ENCODE data around the gene EPSTI1. TPM values are rescaled to one million over a fixed set of nuclear protein-coding genes. Genes with fewer than 3 reads are reported as not detected.

Gene EPSTI1
- total and polyA plus RNA-seq, 10 of the 15 experiments (the other 5 are each of a cell fraction or from before 2014, with no cell fraction given): 4.7 to 32.0 (median 24.2) TPM

GRCh38 chr13:42957881-42958280, 34.2 kb downstream of the EPSTI1 start:
- no peak for TF ChIP-seq CREM (IDR thresholded peaks at IDR 0.05; ENCODE audit: low read depth)
- no peak for TF ChIP-seq ZSCAN29 (IDR thresholded peaks at IDR 0.05)
- TF ChIP-seq HDGF (IDR thresholded peaks at IDR 0.05): no peak
- no peak for TF ChIP-seq STAT3 (IDR thresholded peaks at IDR 0.05; ENCODE audit: low read depth, low read length)
- no peak for TF ChIP-seq ZNF622 (IDR thresholded peaks at IDR 0.05)
- TF ChIP-seq PML (IDR thresholded peaks at IDR 0.05; ENCODE audit: low read length): no peak
- no peak for TF ChIP-seq SREBF2 (IDR thresholded peaks at IDR 0.05; ENCODE audit: low read length)
- TF ChIP-seq MTA2 (IDR thresholded peaks at IDR 0.05; ENCODE audit: low read depth): no peak
- no peak for TF ChIP-seq SIX5 (IDR thresholded peaks at IDR 0.05; ENCODE audit: low read depth, low read length, severe bottlenecking)
- no peak for TF ChIP-seq POU2F2 (IDR thresholded peaks at IDR 0.05; ENCODE audit: borderline replicate concordance, low read depth, low read length)
- TF ChIP-seq IRF3 (IDR thresholded peaks at IDR 0.05): no peak
- TF ChIP-seq IKZF2 (IDR thresholded peaks at IDR 0.05): no peak
- no peak for TF ChIP-seq ELK1 (IDR thresholded peaks at IDR 0.05; ENCODE audit: low read depth, low read length)
- TF ChIP-seq HCFC1 (IDR thresholded peaks at IDR 0.05; ENCODE audit: low read length): no peak
- no peak for TF ChIP-seq MYC (IDR thresholded peaks at IDR 0.05; ENCODE audit: insufficient read depth, insufficient read length, insufficient replicate concordance, low read length, severe bottlenecking)
- TF ChIP-seq ZNF207 (IDR thresholded peaks at IDR 0.05; ENCODE audit: borderline replicate concordance): no peak
- no peak for TF ChIP-seq SIN3A (IDR thresholded peaks at IDR 0.05; ENCODE audit: low read depth, low read length)
- no peak for TF ChIP-seq PAX5 (IDR thresholded peaks at IDR 0.05; ENCODE audit: borderline replicate concordance, low read depth, low read length)
- no peak for TF ChIP-seq CHD4 (IDR thresholded peaks at IDR 0.05)
- no peak for TF ChIP-seq CBX3 (IDR thresholded peaks at IDR 0.05; ENCODE audit: borderline replicate concordance, low read depth)
- RAD21 ChIA-PET (ENCODE audit: unreplicated experiment): no interaction called here
- H3K36me3 ChIP-seq (ENCODE audit: control insufficient read depth in 2 of 2, insufficient read depth in 2 of 2, low read length in 1 of 2): peaks cover 3 to 17% of the 10 kb centered on the region in 2 experiments
- intact Hi-C loops (cut with micrococcal nuclease; ENCODE audit: unreplicated experiment) (no loop called here), in situ Hi-C loops (cut with MboI) (no loop called here)
- no peak overlapping the region for H2AFZ ChIP-seq (ENCODE audit: control insufficient read depth, low read depth, low read length)
- BruUV-seq (replicated peaks): no TSS peak
- WGBS (ENCODE audit: insufficient coverage, insufficient replicate concordance, low lambda C conversion rate, missing lambda C conversion rate): 94% methylated on average over 2 of the region's 2 CpGs
- no peaks in the 10 kb centered on the region for H3K27me3 ChIP-seq (replicated peaks in 1 of 2; ENCODE audit: control insufficient read depth in 2 of 2, insufficient read depth in 2 of 2, low read length in 1 of 2)
- H3K9me3 ChIP-seq (replicated peaks; ENCODE audit: control insufficient read depth, insufficient read depth, low read length): no peaks in the 10 kb centered on the region
- POLR2A ChIA-PET: no interaction called here
- SMC1A ChIA-PET (ENCODE audit: uncharacterized antibody, unreplicated experiment): no interaction called here
- ATAC-seq (no peak), DNase-seq (ENCODE audit: low read depth, low spot score) (no peak), FAIRE-seq (no peak)
- no peak overlapping the region for H3K9ac ChIP-seq (ENCODE audit: control insufficient read depth, insufficient read depth, low read length)
- no peak overlapping the region for H3K27ac ChIP-seq (ENCODE audit: control insufficient read depth, insufficient read depth)
- no peaks in the 10 kb centered on the region for H3K4me1 ChIP-seq (ENCODE audit: control insufficient read depth, insufficient read depth, low read length)
- no peaks in the 10 kb centered on the region for H3K79me2 ChIP-seq (ENCODE audit: control insufficient read depth, insufficient read depth, low read length)
- CTCF ChIA-PET: interaction anchor here (0.6 to 1.5 kb wide), 3 partner anchors 10 to 846 kb away, joined by 3 to 6 read pairs (median 6); no protein-coding TSS in a partner anchor
- no peaks in the 10 kb centered on the region for H4K20me1 ChIP-seq (ENCODE audit: control insufficient read depth, insufficient read depth)
- H3K4me2 ChIP-seq (ENCODE audit: control insufficient read depth, insufficient read depth): no peak overlapping the region
- no peak overlapping the region for H3K4me3 ChIP-seq

All from GM12878 (cell line).